H9 (cell line): Measurements from ENCODE around the gene AVPR1A. TPM values are rescaled to one million over a fixed set of nuclear protein-coding genes. Genes with fewer than 3 reads are reported as not detected.

Experiments used
- DNase-seq: peaks from one replicate; pipeline ENCODE4 v3.0.0-alpha.2; 2017
- H2AFZ ChIP-seq: one replicate; pipeline ENCODE4 v1.6.1; 2013; ENCODE audit warnings: mild to moderate bottlenecking, low read length, control low read depth, moderate library complexity
- H2AK5ac ChIP-seq: 2 replicates; pipeline ENCODE4 v1.6.1; 2013; ENCODE audit warnings: low read length, control low read depth, mixed read lengths; ENCODE audit not compliant: insufficient read length
- H2BK120ac ChIP-seq: one replicate; pipeline ENCODE4 v1.6.1; 2013; ENCODE audit warnings: low read depth, mild to moderate bottlenecking, low read length, control low read depth, inconsistent platforms; ENCODE audit not compliant: poor library complexity, severe bottlenecking
- H2BK12ac ChIP-seq: 2 replicates; pipeline ENCODE4 v1.6.1; 2013; ENCODE audit warnings: low read length, control low read depth, mixed read lengths, low read depth; ENCODE audit not compliant: insufficient read length
- H2BK15ac ChIP-seq: 2 replicates; pipeline ENCODE4 v1.6.1; 2013; ENCODE audit warnings: low read depth, low read length, control low read depth
- H2BK20ac ChIP-seq: one replicate; pipeline ENCODE4 v1.6.1; 2013; ENCODE audit warnings: low read depth, mild to moderate bottlenecking, low read length, control low read depth, inconsistent platforms; ENCODE audit not compliant: poor library complexity, severe bottlenecking
- H2BK5ac ChIP-seq: 2 replicates; pipeline ENCODE4 v1.6.1; 2013; ENCODE audit warnings: low read length, control low read depth, mixed read lengths; ENCODE audit not compliant: insufficient read length
- H3K14ac ChIP-seq: 2 replicates; pipeline ENCODE4 v1.6.1; 2013; ENCODE audit warnings: low read length, control low read depth; ENCODE audit not compliant: insufficient read depth
- H3K18ac ChIP-seq: 2 replicates; pipeline ENCODE4 v1.6.1; 2013; ENCODE audit warnings: low read depth, mild to moderate bottlenecking, mixed read lengths, low read length, control low read depth; ENCODE audit not compliant: insufficient read length
- H3K23ac ChIP-seq: 2 replicates; pipeline ENCODE4 v1.6.1; 2013; ENCODE audit warnings: low read length, control low read depth, mixed read lengths, low read depth; ENCODE audit not compliant: insufficient read length
- H3K23me2 ChIP-seq: 2 replicates; pipeline ENCODE4 v1.6.1; 2013; ENCODE audit warnings: low read depth, mild to moderate bottlenecking, mixed read lengths, low read length, control low read depth; ENCODE audit not compliant: insufficient read length, poor library complexity, severe bottlenecking
- H3K27ac ChIP-seq: 2 replicates; pipeline ENCODE4 v1.5.1; 2013; ENCODE audit warnings: low read length, control low read depth, mixed read lengths, low read depth; ENCODE audit not compliant: insufficient read length
- H3K27me3 ChIP-seq: 2 replicates; pipeline ENCODE4 v1.6.1; 2013; ENCODE audit warnings: low read length, control low read depth, inconsistent platforms; ENCODE audit not compliant: insufficient read depth
- H3K4ac ChIP-seq: 2 replicates; pipeline ENCODE4 v1.6.1; 2013; ENCODE audit warnings: low read depth, mild to moderate bottlenecking, control low read depth, inconsistent platforms, low read length, moderate library complexity
- H3K4me1 ChIP-seq: 2 replicates; pipeline ENCODE4 v1.6.1; 2013; ENCODE audit warnings: low read length, control low read depth, inconsistent platforms; ENCODE audit not compliant: insufficient read depth
- H3K4me2 ChIP-seq: 2 replicates; pipeline ENCODE4 v1.6.1; 2013; ENCODE audit warnings: low read length, control low read depth, mixed read lengths; ENCODE audit not compliant: insufficient read length, insufficient read depth
- H3K56ac ChIP-seq: 2 replicates; pipeline ENCODE4 v1.6.1; 2013; ENCODE audit warnings: low read depth, mild to moderate bottlenecking, mixed read lengths, low read length, control low read depth; ENCODE audit not compliant: insufficient read length
- H3K79me1 ChIP-seq: 2 replicates; pipeline ENCODE4 v1.6.1; 2013; ENCODE audit warnings: low read depth, mild to moderate bottlenecking, moderate library complexity, low read length, control low read depth, inconsistent platforms; ENCODE audit not compliant: insufficient read depth, poor library complexity, severe bottlenecking
- H3K79me2 ChIP-seq: 2 replicates; pipeline ENCODE4 v1.6.1; 2013; ENCODE audit warnings: low read length, control low read depth, inconsistent platforms; ENCODE audit not compliant: insufficient read depth
- H3K9ac ChIP-seq: 2 replicates; pipeline ENCODE4 v1.6.1; 2013; ENCODE audit warnings: low read length, control low read depth, mixed read lengths; ENCODE audit not compliant: insufficient read length; ENCODE audit errors: extremely low read depth
- H3K9me3 ChIP-seq: one replicate; pipeline ENCODE4 v1.6.1; 2013; ENCODE audit warnings: low read depth, low read length, inconsistent platforms; ENCODE audit not compliant: control insufficient read depth
- H3T11ph ChIP-seq: one replicate; pipeline ENCODE4 v1.6.1; 2013; ENCODE audit warnings: mild to moderate bottlenecking, low read length, control low read depth, inconsistent platforms
- H4K20me1 ChIP-seq: one replicate; pipeline ENCODE4 v1.6.1; 2013; ENCODE audit not compliant: control insufficient read depth, insufficient read length, insufficient read depth
- H4K5ac ChIP-seq: 2 replicates; pipeline ENCODE4 v1.6.1; 2013; ENCODE audit warnings: low read depth, mild to moderate bottlenecking, mixed read lengths, low read length, control low read depth; ENCODE audit not compliant: insufficient read length
- H4K8ac ChIP-seq: replicated peaks from 2 replicates; pipeline ENCODE4 v1.6.1; 2013; ENCODE audit warnings: low read length, control low read depth, mixed read lengths, low read depth; ENCODE audit not compliant: insufficient read length
- H4K91ac ChIP-seq: 2 replicates; pipeline ENCODE4 v1.6.1; 2013; ENCODE audit warnings: low read depth, mild to moderate bottlenecking, moderate library complexity, mixed read lengths, low read length, control low read depth; ENCODE audit not compliant: insufficient read length
- H3K27ac Mint-ChIP-seq, 3 experiments: 2 replicates in 2 of 3; 3 replicates in 1 of 3; pipeline ENCODE4 v1.8.0; 2020 to 2021; ENCODE audit warnings: mixed read lengths in 3 of 3, mild to moderate bottlenecking in 1 of 3, moderate library complexity in 1 of 3
- H3K27me3 Mint-ChIP-seq: 2 replicates; pipeline ENCODE4 v1.8.0; 2021; ENCODE audit warnings: low read depth, mild to moderate bottlenecking, moderate library complexity, mixed read lengths
- H3K36me3 Mint-ChIP-seq, 3 experiments: 2 replicates in 2 of 3; 3 replicates in 1 of 3; pipeline ENCODE4 v1.8.0; 2020 to 2021; ENCODE audit warnings: low read depth in 3 of 3, mixed read lengths in 3 of 3; ENCODE audit not compliant: insufficient read depth in 1 of 3
- H3K4me1 Mint-ChIP-seq, 2 experiments: 2 replicates each; pipeline ENCODE4 v1.8.0; 2020; ENCODE audit warnings: mixed read lengths in 2 of 2
- H3K4me3 Mint-ChIP-seq, 2 experiments: 2 replicates in 1 of 2; 3 replicates in 1 of 2; pipeline ENCODE4 v1.8.0; 2020 to 2021; ENCODE audit warnings: mild to moderate bottlenecking in 2 of 2, mixed read lengths in 2 of 2, moderate library complexity in 1 of 2
- H3K9me3 Mint-ChIP-seq, 2 experiments: 2 replicates in 1 of 2; 3 replicates in 1 of 2; pipeline ENCODE4 v1.8.0; 2020; ENCODE audit warnings: mild to moderate bottlenecking in 2 of 2, mixed read lengths in 2 of 2, moderate library complexity in 1 of 2
- WGBS: extraction: QIAGEN DNeasy Blood & Tissue Kit; methylation state at CpG from one replicate; pipeline ENCODE4 v1.1.7; 2013; ENCODE audit warnings: missing lambda C conversion rate, low lambda C conversion rate, mixed read lengths; ENCODE audit not compliant: insufficient read length; ENCODE audit errors: extremely low coverage; 5-methylcytosine and 5-hydroxymethylcytosine counted together
- total RNA-seq: library from RNA; stranded (reverse); gene quantifications from 2 replicates; pipeline ENCODE4 v1.2.1, GENCODE V29; 2021
- TF ChIP-seq, protein P1 (sequence below): fragments of 200-600 bp; sonication (generic); conservative IDR thresholded peaks from 3 replicates; pipeline ENCODE4 v1.8.0; 2021; ENCODE audit warnings: antibody characterized with exemption, mild to moderate bottlenecking

AVPR1A gene
- total RNA-seq, 1 experiment from 2014 or later, result 0.13 TPM

GRCh38 chr12:63101920-63102319 is 49.1 kb downstream of the AVPR1A start:
- Histone ChIP-seq H3K4me2 (no peak overlapping the region), H3K79me1 (no peaks in the 10 kb centered on the region), H3K27me3 (no peaks in the 10 kb centered on the region), H4K5ac (no peak overlapping the region), H3K23me2 (no peaks in the 10 kb centered on the region), H2BK20ac (no peak overlapping the region), H2BK5ac (no peak overlapping the region), H3K56ac (no peak overlapping the region), H3K4ac (no peak overlapping the region), H3T11ph (no peak overlapping the region), H3K9ac (no peak overlapping the region), H3K23ac (no peak overlapping the region), H3K9me3 (no peaks in the 10 kb centered on the region), H4K91ac (no peak overlapping the region), H3K14ac (no peak overlapping the region), H3K4me1 (no peaks in the 10 kb centered on the region), H4K20me1 (no peaks in the 10 kb centered on the region), H2BK15ac (no peak overlapping the region), H2AFZ (no peak overlapping the region), H4K8ac (no peak overlapping the region), H3K79me2 (no peaks in the 10 kb centered on the region), H3K27ac (no peak overlapping the region), H2AK5ac (no peak overlapping the region), H2BK120ac (no peak overlapping the region), H2BK12ac (no peak overlapping the region), H3K18ac (no peak overlapping the region)
- no peaks in the 10 kb centered on the region for H3K4me1 Mint-ChIP-seq
- TF ChIP-seq, protein P1, sequence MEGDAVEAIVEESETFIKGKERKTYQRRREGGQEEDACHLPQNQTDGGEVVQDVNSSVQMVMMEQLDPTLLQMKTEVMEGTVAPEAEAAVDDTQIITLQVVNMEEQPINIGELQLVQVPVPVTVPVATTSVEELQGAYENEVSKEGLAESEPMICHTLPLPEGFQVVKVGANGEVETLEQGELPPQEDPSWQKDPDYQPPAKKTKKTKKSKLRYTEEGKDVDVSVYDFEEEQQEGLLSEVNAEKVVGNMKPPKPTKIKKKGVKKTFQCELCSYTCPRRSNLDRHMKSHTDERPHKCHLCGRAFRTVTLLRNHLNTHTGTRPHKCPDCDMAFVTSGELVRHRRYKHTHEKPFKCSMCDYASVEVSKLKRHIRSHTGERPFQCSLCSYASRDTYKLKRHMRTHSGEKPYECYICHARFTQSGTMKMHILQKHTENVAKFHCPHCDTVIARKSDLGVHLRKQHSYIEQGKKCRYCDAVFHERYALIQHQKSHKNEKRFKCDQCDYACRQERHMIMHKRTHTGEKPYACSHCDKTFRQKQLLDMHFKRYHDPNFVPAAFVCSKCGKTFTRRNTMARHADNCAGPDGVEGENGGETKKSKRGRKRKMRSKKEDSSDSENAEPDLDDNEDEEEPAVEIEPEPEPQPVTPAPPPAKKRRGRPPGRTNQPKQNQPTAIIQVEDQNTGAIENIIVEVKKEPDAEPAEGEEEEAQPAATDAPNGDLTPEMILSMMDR, result no peak
- DNase-seq, result no peak
- H3K27ac Mint-ChIP-seq, result no peak overlapping the region
- no peak overlapping the region for H3K4me3 Mint-ChIP-seq
- H3K9me3 Mint-ChIP-seq, result no peaks in the 10 kb centered on the region
- WGBS, result no CpG with 5 or more reads among the region's 2 CpGs
- H3K36me3 Mint-ChIP-seq, result no peaks in the 10 kb centered on the region
- no peaks in the 10 kb centered on the region for H3K27me3 Mint-ChIP-seq
